GM12865 (cell line): ENCODE data around the gene PDCD2.

ENCODE experiments used
- DNase-seq: peaks from one replicate; pipeline ENCODE4 v3.0.0; 2010; ENCODE audit warnings: low read depth
- H3K4me3 ChIP-seq: 2 replicates; pipeline ENCODE4 v1.5.1; 2011; ENCODE audit warnings: mild to moderate bottlenecking, low read depth, low read length, control low read depth
- CTCF ChIP-seq: IDR thresholded peaks from 2 replicates; pipeline ENCODE4 v1.5.1; 2011; ENCODE audit warnings: low read length, control low read depth, low read depth, inconsistent platforms; ENCODE audit not compliant: insufficient read depth; ENCODE audit errors: missing control alignments

Gene PDCD2

DNA sequence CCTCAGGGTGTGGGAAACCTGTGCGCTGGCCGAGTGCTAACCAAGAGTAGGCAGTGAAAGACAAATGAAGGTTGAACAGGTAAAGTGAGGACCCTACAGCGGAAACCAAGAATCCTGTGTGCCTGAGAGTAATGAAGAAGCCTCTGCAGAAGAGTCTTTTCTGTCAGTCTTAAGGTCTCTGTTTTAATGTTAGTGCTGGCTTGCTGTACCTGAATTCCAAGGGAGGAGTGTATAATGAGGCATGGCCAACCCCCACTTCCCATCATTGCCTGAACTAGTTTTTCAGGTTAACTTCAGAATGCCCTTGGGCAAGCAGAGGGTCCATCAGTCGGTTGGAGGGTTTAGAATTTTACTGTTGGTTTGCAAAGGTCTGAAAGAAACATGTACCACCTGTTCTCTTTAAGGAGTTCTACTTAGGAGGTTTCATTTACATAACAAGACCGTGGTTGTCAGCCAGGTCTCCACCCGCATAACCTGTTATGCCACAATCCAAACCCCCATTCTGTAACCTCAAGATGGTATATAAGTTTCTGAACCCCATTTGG is 589 bp upstream of the PDCD2 start:
- TF ChIP-seq CTCF, result no peak
- H3K4me3 ChIP-seq, result peak overlapping the region; percentile 87
- DNase-seq, result no peak

DNA sequence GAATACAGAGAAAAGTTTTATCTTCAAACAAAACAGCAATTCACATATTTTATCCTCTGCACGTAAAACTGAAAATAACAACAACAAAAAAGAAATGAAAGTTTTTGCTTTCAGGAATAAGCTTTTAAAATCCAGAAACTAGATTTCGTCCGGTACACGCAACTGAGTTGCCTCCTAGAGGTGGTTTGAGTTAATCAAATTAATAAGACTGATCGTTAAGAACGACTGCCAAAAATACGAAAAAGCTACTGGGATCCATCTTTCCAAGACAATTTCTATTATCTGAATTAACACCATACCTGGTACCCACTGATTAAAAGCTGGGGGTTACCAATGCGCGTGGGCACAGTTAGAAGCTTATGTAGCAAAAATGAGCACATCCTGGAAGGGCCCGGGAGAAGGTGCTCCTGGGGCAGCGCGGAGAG is 669 bp downstream of the PDCD2 start:
- DNase-seq, result no peak
- no peak for TF ChIP-seq CTCF
- H3K4me3 ChIP-seq, result peak overlapping the region; percentile 87

- DNase-seq, result no peak
- H3K4me3 ChIP-seq, result no peak overlapping the region
- no peak for TF ChIP-seq CTCF
Observed at GRCh38 chr6:170578909-170579308, 5.5 kb downstream of the PDCD2 start.

- DNase-seq, result no peak
- H3K4me3 ChIP-seq, result no peak overlapping the region
- no peak for TF ChIP-seq CTCF
Observed at GRCh38 chr6:170575250-170575649, 9.2 kb downstream of the PDCD2 start.

DNA sequence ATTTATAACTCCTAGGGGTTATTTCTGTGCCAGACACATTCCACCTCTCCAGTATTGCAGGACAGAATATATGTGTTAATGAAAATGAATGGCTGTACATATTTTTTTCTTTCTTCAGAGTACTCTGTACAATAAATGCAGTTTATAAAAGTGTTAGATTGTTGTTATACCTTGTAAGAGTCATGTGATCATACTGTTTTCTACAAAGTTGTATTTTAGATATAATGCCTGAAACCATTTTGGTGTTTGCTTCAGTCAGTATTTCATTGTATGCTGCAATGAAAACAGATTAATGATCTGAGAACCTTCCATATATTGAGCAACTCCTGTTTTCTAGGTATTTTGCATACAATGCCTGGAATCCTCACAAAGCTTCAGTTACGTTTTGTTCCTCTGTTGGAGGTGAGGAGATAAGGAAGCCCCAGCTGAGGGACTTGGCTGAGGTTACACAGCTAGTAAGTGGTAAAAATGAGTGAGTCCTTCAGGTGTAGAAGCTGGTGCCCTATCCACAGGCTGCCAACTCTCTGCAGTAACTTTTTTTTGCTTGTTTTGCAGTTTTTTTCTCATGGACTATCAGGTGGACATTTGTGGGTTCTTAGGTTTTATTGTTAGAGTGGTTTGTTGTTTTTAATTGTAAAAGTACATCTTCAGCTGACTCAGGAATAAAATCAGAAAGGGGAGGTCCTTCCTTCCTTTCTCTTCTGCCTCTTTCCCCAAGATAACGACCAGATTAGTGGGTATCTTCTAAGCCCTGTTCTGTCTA is 11.6 kb downstream of the PDCD2 start:
- no peak overlapping the region for H3K4me3 ChIP-seq
- no peak for TF ChIP-seq CTCF
- DNase-seq, result no peak

DNA sequence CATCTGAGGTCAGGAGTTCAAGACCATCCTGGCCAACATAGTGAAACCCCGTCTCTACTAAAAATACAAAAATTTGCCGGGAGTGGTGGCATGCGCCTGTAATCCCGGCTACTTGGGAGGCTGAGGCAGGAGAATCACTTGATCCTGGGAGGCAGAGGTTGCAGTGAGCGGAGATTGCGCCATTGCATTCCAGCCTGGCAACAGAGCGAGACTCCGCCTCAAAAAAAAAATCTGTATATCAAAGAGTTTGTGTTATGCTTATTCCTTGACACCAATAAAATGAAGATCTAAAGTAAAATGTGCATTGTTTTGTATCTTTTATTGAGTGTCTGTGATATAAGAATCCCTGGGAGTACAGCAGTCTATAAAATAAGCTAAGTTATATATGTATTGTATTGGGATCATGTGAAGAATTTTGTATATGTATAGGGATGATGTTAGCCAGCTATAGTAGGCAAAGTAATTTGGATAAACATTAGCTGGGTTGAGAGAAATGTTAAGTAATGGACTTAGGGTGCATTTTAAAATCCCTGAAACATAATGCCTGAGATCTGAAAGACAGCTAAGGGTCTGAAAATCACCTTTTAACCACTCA is 19.4 kb downstream of the PDCD2 start:
- TF ChIP-seq CTCF, result no peak
- DNase-seq, result no peak
- H3K4me3 ChIP-seq, result no peak overlapping the region
